SK-N-SH (cell line): Measurements from ENCODE around the gene STAMBP.

ENCODE experiments used
- FOXJ3 ChIP-seq: sonication (generic); formaldehyde crosslinking; IDR thresholded peaks from 2 replicates; pipeline ENCODE4 v1.5.1; 2020; ENCODE audit warnings: mild to moderate bottlenecking, missing genetic modification reagents
- JUND ChIP-seq: IDR thresholded peaks from 2 replicates; pipeline ENCODE4 v1.4.0; 2012
- PBX3 ChIP-seq: IDR thresholded peaks from 2 replicates; pipeline ENCODE4; 2012
- POLR2AphosphoS5 ChIP-seq: IDR thresholded peaks from 2 replicates; pipeline ENCODE4 v1.6.1; 2012; ENCODE audit warnings: low read depth, low read length
- SIN3A ChIP-seq: IDR thresholded peaks from 2 replicates; pipeline ENCODE4 v1.6.1; 2012; ENCODE audit warnings: low read depth, mild to moderate bottlenecking, low read length, moderate library complexity, borderline replicate concordance
- USF2 ChIP-seq: fragments of 150-350 bp; IDR thresholded peaks from 2 replicates; pipeline ENCODE4 v1.6.1; 2017; ENCODE audit warnings: antibody characterized with exemption, low read length, low read depth, borderline replicate concordance
- TF ChIP-seq, protein P1 (sequence below): fragments of 200-600 bp; sonication (generic); IDR thresholded peaks from 2 replicates; pipeline ENCODE4 v1.6.1; 2017; ENCODE audit warnings: antibody characterized with exemption, mild to moderate bottlenecking, moderate library complexity
- TF ChIP-seq, protein P2 (sequence below): IDR thresholded peaks from 2 replicates; pipeline ENCODE4 v1.6.1; 2012; ENCODE audit warnings: mild to moderate bottlenecking, low read depth, low read length, moderate library complexity
- TF ChIP-seq, protein P3 (sequence below): IDR thresholded peaks from 2 replicates; pipeline ENCODE4 v1.4.0; 2012; ENCODE audit warnings: low read depth

DNA sequence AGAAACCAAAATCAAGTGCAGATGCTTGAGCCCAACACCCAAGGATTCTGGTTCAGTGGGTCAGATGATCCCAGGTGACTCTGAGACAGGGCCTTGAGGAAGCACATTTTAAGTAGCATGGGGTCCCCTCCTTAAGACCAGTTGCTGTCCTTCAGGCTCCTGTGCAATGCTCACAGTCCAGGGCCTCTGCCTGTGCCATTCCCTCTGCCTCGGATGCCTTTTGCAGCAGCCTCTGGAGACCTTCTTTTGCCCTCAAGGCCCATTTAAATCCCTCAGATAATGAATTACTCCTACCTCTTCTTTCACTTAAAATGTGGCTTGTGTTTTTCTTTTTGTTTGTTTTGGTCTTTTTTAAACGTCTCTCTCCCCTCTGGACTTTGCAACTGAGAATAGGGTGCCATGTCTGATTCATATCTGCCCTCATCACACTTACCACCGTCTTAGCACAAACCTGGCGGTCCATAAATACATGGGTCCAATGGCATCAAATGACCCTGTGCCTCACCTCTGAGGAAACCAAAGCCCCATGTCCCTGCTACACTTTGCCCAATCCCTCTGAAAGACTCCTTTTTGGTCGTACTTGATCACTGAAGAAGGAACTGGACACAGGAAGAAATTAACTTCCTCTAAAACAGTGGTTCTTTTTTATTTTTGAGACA lies 78.2 kb downstream of the STAMBP start:
- TF ChIP-seq, protein P1, sequence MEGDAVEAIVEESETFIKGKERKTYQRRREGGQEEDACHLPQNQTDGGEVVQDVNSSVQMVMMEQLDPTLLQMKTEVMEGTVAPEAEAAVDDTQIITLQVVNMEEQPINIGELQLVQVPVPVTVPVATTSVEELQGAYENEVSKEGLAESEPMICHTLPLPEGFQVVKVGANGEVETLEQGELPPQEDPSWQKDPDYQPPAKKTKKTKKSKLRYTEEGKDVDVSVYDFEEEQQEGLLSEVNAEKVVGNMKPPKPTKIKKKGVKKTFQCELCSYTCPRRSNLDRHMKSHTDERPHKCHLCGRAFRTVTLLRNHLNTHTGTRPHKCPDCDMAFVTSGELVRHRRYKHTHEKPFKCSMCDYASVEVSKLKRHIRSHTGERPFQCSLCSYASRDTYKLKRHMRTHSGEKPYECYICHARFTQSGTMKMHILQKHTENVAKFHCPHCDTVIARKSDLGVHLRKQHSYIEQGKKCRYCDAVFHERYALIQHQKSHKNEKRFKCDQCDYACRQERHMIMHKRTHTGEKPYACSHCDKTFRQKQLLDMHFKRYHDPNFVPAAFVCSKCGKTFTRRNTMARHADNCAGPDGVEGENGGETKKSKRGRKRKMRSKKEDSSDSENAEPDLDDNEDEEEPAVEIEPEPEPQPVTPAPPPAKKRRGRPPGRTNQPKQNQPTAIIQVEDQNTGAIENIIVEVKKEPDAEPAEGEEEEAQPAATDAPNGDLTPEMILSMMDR, result no peak
- TF ChIP-seq, protein P2, sequence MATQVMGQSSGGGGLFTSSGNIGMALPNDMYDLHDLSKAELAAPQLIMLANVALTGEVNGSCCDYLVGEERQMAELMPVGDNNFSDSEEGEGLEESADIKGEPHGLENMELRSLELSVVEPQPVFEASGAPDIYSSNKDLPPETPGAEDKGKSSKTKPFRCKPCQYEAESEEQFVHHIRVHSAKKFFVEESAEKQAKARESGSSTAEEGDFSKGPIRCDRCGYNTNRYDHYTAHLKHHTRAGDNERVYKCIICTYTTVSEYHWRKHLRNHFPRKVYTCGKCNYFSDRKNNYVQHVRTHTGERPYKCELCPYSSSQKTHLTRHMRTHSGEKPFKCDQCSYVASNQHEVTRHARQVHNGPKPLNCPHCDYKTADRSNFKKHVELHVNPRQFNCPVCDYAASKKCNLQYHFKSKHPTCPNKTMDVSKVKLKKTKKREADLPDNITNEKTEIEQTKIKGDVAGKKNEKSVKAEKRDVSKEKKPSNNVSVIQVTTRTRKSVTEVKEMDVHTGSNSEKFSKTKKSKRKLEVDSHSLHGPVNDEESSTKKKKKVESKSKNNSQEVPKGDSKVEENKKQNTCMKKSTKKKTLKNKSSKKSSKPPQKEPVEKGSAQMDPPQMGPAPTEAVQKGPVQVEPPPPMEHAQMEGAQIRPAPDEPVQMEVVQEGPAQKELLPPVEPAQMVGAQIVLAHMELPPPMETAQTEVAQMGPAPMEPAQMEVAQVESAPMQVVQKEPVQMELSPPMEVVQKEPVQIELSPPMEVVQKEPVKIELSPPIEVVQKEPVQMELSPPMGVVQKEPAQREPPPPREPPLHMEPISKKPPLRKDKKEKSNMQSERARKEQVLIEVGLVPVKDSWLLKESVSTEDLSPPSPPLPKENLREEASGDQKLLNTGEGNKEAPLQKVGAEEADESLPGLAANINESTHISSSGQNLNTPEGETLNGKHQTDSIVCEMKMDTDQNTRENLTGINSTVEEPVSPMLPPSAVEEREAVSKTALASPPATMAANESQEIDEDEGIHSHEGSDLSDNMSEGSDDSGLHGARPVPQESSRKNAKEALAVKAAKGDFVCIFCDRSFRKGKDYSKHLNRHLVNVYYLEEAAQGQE, result no peak
- TF ChIP-seq JUND (no peak), FOXJ3 (no peak), SIN3A (no peak), POLR2AphosphoS5 (no peak), USF2 (no peak), PBX3 (no peak)
- TF ChIP-seq, protein P3, sequence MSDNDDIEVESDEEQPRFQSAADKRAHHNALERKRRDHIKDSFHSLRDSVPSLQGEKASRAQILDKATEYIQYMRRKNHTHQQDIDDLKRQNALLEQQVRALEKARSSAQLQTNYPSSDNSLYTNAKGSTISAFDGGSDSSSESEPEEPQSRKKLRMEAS, result no peak
